Stimulated activated CD8-positive, alpha-beta memory T cell treated with anti-CD3 and anti-CD28 coated beads, Interleukin-12 subunit alpha, Interleukin-12 subunit beta, amount 100 ng/mL, for 1 hour (primary cell): ENCODE results near the gene SLC17A7.

Source experiments
- DNase-seq: peaks from one replicate; pipeline ENCODE4 v3.0.0-alpha.2; 2020; ENCODE audit warnings: low read depth

Gene SLC17A7

GRCh38 chr19:49427339-49427738 is 14.0 kb downstream of the SLC17A7 start:
- DNase-seq: no peak

- no peak for DNase-seq
Observed at GRCh38 chr19:49425922-49426592, 15.3 kb downstream of the SLC17A7 start.

DNA sequence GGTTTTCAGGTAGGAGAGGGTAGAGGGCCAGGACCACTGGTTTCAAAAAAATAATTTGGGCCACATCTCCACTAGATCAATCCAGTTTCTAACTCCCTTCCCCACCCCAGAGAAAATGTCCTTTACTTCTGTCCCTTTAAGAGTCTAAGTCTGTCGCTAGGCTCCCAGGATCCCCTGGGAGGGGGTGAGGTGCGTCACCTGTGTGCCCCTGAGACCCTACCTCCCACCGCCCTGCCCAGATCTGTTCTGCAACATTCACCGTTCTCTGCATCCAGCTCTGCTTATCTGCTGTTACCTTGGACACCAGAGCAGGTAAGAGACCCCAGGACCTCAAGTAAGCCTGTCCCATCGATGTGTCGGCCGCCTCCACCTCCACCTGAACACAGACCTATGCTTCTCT is 16.1 kb downstream of the SLC17A7 start, which contains the start of gene GFY:
GFY (plus strand) TSS at position 211 of the 400 bp plus-strand sequence. CDS start 1,043 bp downstream, outside the sequence.
- no peak for DNase-seq

GRCh38 chr19:49423985-49424303 is 17.4 kb downstream of the SLC17A7 start:
- no peak for DNase-seq

DNA sequence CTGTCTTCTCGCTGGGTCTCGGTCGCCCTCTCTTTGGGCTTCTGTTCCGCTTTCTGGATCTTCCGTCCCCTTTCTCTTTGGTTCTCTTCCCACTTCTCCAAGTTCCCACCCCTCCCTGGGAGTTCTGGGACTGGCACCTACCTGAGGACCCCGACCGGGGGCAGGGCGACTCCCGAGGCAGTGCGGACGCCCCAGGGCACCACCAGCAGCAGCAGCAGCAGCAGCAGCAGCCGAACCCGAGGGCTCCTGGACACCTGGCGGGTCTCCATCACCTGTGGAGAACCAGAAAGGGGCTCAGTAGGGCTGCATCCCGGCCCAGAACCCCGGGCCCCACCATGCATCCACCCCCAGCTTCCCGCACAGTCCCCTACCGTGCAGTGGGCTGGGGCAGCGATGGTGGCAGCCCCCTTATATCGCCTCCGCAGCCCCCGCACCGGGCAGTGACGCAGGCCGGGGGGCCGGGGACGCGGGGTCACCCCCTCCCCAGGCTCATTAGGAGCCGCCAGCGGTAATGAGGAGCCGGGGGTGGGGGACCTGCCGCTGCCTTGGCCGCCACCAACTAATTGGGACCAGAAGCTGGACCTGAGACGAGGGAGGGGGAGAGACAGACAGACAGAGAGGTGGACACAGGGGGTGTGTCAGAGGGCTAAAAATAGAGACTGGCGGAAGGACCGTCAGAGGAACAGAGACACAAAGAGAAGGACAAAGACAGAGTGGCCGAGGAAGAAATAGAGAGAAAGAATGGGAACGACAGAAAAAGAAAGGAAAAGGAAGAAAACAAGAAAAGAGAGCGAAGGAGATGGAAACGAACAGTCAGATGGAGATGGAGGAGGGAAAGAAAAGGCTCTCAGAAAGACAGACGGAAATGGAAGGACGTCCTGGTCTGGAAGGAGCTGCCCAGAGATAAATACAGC is 18.0 kb downstream of the SLC17A7 start, which contains the start of gene PTH2:
PTH2 (minus strand) TSS at position 371 of the 914 bp plus-strand sequence; CDS start at position 269, 102 bp downstream.
- DNase-seq: no peak

GRCh38 chr19:49422407-49423070 is 18.8 kb downstream of the SLC17A7 start:
- DNase-seq: no peak

DNA sequence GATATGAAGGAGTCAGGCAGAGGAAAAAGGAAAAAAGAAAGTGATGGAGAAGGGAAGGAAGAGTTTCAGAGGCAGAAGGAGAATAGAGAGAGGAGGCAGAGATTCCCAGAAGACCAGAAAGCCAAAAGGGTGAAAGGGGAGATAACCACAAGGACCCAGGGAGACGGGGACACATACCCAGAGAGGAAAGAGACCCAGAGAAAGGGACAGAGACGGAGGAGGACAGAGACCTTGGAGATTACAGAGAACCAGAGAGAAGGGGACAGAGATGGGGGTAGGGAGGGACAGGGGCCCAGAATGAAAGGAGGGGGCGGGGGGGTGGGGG is 19.5 kb downstream of the SLC17A7 start:
- no peak for DNase-seq

- DNase-seq: no peak
Observed at GRCh38 chr19:49421039-49421877, 20.1 kb downstream of the SLC17A7 start.

GRCh38 chr19:49420227-49420626 is 21.1 kb downstream of the SLC17A7 start:
- no peak for DNase-seq

DNA sequence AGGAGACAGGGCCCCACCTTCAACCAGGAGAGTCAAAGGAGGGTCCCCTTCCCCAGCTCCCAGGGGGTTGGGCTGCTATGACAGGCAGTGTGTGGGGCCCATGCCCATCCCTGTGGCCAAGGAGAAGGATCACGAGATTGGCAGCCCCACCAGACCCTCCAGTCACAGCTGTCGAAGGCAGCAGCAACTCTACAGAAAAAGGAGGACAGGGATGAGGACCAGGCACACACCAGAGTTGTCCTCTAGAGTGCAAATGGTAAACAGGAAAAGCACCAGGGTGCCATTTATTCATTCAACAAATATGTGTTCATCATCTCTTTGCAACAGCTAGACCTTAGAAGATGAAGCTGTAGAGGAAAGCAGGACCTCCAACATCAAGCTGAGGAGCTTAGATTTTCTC is 22.2 kb downstream of the SLC17A7 start:
- no peak for DNase-seq

- DNase-seq: no peak
Observed at GRCh38 chr19:49418511-49418910, 22.8 kb downstream of the SLC17A7 start.

DNA sequence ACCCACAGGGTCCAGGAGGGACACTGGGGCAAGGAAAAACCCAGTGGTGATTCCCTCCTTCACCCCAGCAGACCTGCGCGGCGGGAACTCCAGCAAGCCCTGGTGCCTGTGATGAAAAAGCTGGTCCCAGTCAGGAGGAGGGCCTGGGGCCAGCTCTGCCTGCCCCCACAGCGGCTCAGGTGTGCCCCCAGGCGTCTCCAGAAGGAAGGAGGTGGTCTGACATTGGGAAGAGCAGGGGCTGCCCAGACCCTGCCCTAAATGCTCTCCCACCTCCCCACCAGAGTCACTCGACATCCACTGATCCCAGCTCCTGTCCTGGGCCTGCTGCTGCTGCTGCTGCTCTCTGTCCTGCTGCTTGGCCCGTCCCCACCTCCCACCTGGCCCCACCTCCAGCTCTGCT is 24.2 kb downstream of the SLC17A7 start:
- no peak for DNase-seq

DNA sequence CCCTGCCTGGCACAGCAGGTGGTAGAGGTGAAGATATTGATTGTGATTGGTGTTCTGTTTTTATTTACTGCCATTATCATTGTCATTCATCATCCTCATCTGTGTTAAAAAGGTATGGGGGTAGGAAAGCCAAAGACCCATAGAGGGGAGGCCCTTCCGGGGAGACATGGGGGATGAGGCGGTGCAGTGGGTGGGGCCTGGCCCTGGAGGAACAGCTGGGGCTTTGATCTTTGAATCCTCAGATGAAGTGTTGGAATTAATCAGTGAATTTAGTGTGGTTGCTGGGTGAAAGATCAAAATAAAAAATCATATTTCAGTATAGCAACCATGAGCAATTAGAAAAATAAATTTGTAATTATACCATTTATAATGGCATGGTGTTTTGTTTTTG is 25.5 kb downstream of the SLC17A7 start:
- DNase-seq: no peak

DNA sequence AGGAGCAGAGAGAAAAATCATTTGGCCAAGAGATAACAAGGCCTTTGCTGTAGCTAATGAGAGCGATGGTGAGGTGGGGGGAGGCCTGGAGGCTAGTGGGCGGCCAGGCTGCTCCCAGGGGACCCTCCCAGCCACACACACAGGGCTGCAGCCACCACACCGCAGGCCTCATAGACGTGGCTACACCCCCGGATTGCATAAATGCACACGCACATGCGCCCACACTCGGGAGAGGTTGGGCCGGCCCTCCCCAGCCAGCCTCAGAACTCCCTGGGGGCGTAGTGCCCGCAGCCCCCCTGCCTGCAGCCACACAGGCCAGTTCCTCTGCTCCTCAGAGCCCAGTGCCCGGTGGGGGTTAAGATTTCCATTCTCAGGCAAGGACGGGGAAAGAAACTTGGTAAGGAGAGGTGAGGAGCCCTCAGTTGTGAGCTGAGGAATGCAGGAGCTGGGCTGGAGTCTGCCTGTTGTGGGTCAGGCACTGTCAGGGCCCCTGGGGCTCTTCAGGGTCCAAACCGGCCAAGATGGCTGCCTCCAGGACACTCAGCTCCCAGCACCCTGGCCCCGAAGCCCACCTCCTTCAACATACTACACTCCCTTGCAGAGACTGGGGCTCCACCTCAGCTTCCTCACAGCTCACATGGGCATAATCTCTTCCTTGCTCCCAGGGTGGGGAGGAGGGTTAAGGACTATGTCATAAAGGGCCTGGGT is 26.1 kb downstream of the SLC17A7 start:
- DNase-seq: no peak

- no peak for DNase-seq
Observed at GRCh38 chr19:49414256-49414655, 27.1 kb downstream of the SLC17A7 start.

- no peak for DNase-seq
Observed at GRCh38 chr19:49413348-49413747, 28.0 kb downstream of the SLC17A7 start.

GRCh38 chr19:49411681-49412326 is 29.5 kb downstream of the SLC17A7 start:
- no peak for DNase-seq

DNA sequence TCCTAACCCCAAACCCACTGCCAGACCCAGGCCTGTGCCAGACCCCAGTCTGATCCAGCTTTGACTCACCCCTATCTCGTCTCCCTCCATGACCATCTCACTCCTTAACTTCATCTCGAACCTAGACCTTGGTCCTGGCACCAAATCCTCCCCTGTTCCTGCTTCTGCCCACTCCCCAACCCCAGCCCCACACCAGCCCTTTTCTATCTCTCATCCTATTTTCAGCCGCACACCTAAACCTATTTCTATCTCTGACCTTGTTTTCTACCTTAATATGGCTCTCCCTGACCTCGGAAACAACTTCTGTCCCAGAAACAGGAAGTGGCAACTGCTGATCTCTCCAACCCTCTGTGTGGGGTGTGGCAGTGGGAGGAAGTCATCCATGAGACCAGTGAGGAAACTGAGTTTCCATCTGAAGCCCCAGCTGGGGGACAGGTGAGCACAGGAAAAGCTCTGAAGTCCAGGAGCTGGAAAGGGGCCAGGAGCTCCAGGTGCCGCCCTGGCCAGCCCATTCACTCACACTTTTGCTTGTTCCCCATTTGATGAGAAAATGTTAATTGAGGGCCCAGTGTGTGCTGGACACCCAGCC is 31.8 kb downstream of the SLC17A7 start:
- DNase-seq: no peak

DNA sequence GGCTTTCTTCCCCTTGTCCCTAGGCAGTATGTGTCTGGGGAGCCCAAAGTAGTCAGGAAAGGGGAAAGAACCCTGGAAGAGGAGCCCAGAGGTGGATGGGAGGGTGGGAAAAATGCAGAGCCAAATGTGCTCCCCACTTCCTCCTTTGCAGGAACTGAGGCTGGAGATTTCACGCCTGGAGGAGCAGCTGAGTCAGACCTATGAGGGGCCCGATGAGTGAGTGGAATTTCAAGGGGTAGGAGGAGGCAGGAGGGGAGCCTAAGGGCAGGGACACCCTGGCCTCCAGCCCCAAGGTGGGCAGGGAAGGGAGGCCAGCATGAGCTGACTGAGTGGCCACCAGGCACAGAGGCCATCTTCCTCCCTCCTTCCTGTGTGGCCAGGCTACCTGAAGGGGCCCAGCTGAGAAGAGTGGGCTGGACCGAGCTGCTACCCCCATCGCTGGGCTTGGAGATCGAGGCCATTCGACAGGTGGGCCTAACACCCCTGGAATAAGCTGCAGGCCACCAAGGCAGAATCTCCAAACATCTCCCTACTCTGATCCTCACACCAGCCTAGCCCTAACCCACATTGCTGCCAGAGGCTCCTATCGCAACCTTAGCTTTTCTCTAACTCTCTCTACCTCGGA is 32.4 kb downstream of the SLC17A7 start:
- no peak for DNase-seq

DNA sequence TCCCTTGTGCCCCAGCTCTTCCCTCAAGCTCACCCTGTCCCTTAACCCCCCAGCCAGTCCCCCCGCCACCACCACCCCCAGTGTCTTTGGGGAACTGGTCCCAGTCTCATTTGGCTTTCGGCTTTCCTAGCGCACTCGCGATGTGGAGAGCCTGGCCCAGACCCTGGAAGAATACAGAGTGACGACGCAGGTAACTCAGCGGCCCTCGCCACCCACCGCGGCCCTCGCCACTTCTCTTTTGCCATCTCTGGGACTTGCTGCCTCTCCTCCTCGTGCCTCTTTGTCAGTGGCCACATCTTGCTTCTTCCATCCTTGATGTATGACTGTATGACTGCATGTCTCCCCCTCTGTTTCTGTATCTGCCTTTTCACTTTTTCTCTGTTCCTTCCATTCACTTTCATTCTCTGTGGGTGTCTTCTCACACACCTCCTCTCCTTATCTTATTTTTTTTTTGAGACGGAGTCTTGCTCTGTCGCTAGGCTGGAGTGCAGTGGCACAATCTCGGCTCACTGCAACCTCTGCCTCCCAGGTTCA is 33.8 kb downstream of the SLC17A7 start:
- no peak for DNase-seq
